Endothelial cell of umbilical vein (primary cell): ENCODE results near the gene NXT1. TPM values are rescaled to one million over a fixed set of nuclear protein-coding genes. Genes with fewer than 3 reads are reported as not detected.

Experiments
- polyA plus RNA-seq, 4 experiments: library from polyadenylated mRNA; depleted of rRNA in 3 of 4; stranded (reverse) in 3 of 4; unstranded in 1 of 4; fragments of >200 nt; gene quantifications; 2 replicates each; pipeline versions ENCODE4 v1.2.1 to v1.2.3, GENCODE V29; 2011 to 2012; ENCODE audit warnings: missing spikeins in 1 of 4
- small RNA-seq: library from RNA; depleted of rRNA; stranded (forward); fragments of <200 nt; gene quantifications from one replicate; pipeline ENCODE3, GENCODE V24; 2012; ENCODE audit warnings: low replicate concordance, low read depth; ENCODE audit not compliant: insufficient read depth, insufficient read length
- total RNA-seq: library from RNA; stranded (reverse); gene quantifications from 2 replicates; pipeline ENCODE4 v1.2.3, GENCODE V29; 2021

The NXT1 gene
- total and polyA plus RNA-seq, 2 donors (not counting 3 experiments of a cell fraction or from before 2014, with no cell fraction given) = 27.1 to 39.2 TPM

Small RNA genes lying within 50 kb of the gene (small RNA-seq; reads per million reads assigned to genes)
- gene RNA5SP479 = not detected

Other genes with a start within 250 kb of the NXT1 start
- 10.0 and 12.5 TPM in 2 replicates for gene GZF1, start 11.4 kb downstream of the NXT1 start, total RNA-seq
- 9.7 and 19.6 TPM in 2 replicates for gene GZF1, start 11.4 kb downstream of the NXT1 start, polyA plus RNA-seq
- gene NAPB, start 70.7 kb downstream of the NXT1 start, total RNA-seq = 8.1 and 10.1 TPM in 2 replicates
- 3.2 and 4.7 TPM in 2 replicates for gene NAPB, start 70.7 kb downstream of the NXT1 start, polyA plus RNA-seq
- gene CSTL1, start 88.9 kb downstream of the NXT1 start, total RNA-seq = not detected in 2 replicates
- not detected in 2 replicates for gene CSTL1, start 88.9 kb downstream of the NXT1 start, polyA plus RNA-seq
- gene CST11, start 102.1 kb downstream of the NXT1 start, total RNA-seq = not detected in 2 replicates
- gene CST11, start 102.1 kb downstream of the NXT1 start, polyA plus RNA-seq = not detected in 2 replicates
- not detected in 2 replicates for gene CST8, start 140.3 kb downstream of the NXT1 start, total RNA-seq
- not detected in 2 replicates for gene CST8, start 140.3 kb downstream of the NXT1 start, polyA plus RNA-seq
- gene CST9L, start 217.7 kb downstream of the NXT1 start, total RNA-seq = not detected in 2 replicates
- not detected in 2 replicates for gene CST9L, start 217.7 kb downstream of the NXT1 start, polyA plus RNA-seq